SU-DHL-6 (cell line): ENCODE data around the gene STYXL1.

Source experiments
- H2AFZ ChIP-seq: fragments of 200-600 bp; sonication (generic); 2 replicates; pipeline ENCODE4 v1.6.1; 2014; ENCODE audit warnings: low read depth, mild to moderate bottlenecking, moderate library complexity, mixed read lengths, antibody characterized with exemption, low read length; ENCODE audit not compliant: severe bottlenecking
- H3F3A ChIP-seq: fragments of 200-600 bp; shearing (Covaris generic); 2 replicates; pipeline ENCODE4 v1.6.0; 2016; ENCODE audit warnings: antibody characterized with exemption, mild to moderate bottlenecking; ENCODE audit not compliant: insufficient read depth
- H3K27ac ChIP-seq: fragments of 200-600 bp; sonication (generic); 2 replicates; pipeline ENCODE4 v1.5.1; 2016; ENCODE audit warnings: low read depth, mild to moderate bottlenecking, low read length, moderate library complexity, mixed read lengths
- H3K27me3 ChIP-seq: fragments of 200-600 bp; sonication (generic), shearing (Covaris generic); 2 replicates; pipeline ENCODE4 v1.6.0; 2014; ENCODE audit warnings: mild to moderate bottlenecking, low read length
- H3K36me3 ChIP-seq: fragments of 200-600 bp; sonication (generic); 2 replicates; pipeline ENCODE4 v1.6.1; 2014; ENCODE audit warnings: mild to moderate bottlenecking, low read length, mixed read lengths
- H3K4me2 ChIP-seq: fragments of 300-600, 200-600 bp; shearing (Covaris generic), sonication (generic); 2 replicates; pipeline ENCODE4 v1.6.0; 2014; ENCODE audit warnings: low read length, low read depth, mild to moderate bottlenecking; ENCODE audit not compliant: poor library complexity, severe bottlenecking
- H3K4me3 ChIP-seq: fragments of 200-600 bp; sonication (generic); 2 replicates; pipeline ENCODE4 v1.5.1; 2014; ENCODE audit warnings: antibody characterized with exemption, low read length, mild to moderate bottlenecking, mixed read lengths; ENCODE audit not compliant: insufficient read depth, poor library complexity, severe bottlenecking
- H3K79me2 ChIP-seq: fragments of 200-600 bp; sonication (generic); 2 replicates; pipeline ENCODE4 v1.6.1; 2014; ENCODE audit warnings: mild to moderate bottlenecking, low read length, moderate library complexity; ENCODE audit not compliant: insufficient read depth
- H3K9ac ChIP-seq: fragments of 200-600 bp; sonication (generic); 2 replicates; pipeline ENCODE4 v1.7.0; 2014; ENCODE audit warnings: mild to moderate bottlenecking, low read length
- H3K9me2 ChIP-seq: fragments of 200-600 bp; sonication (generic); replicated peaks from 2 replicates; pipeline ENCODE4 v1.6.1; 2014; ENCODE audit warnings: low read length; ENCODE audit not compliant: insufficient read depth
- H3K9me3 ChIP-seq: fragments of 200-600 bp; sonication (generic); 2 replicates; pipeline ENCODE4 v1.6.1; 2014; ENCODE audit warnings: low read length, mixed read lengths; ENCODE audit not compliant: insufficient read depth
- H4K20me1 ChIP-seq: fragments of 200-600 bp; sonication (generic); 2 replicates; pipeline ENCODE4 v1.6.1; 2014; ENCODE audit warnings: low read depth, mild to moderate bottlenecking, antibody characterized with exemption, low read length, moderate library complexity, mixed read lengths
- CTCF ChIP-seq: fragments of 200-600 bp; sonication (generic); IDR thresholded peaks from one replicate; pipeline ENCODE4 v1.5.1; 2017; ENCODE audit warnings: antibody characterized with exemption, mild to moderate bottlenecking, low read length, moderate library complexity; ENCODE audit not compliant: insufficient read depth, poor library complexity, severe bottlenecking
- EZH2phosphoT487 ChIP-seq: fragments of 200-600 bp; sonication (generic), shearing (Covaris generic); conservative IDR thresholded peaks from 2 replicates; pipeline ENCODE4 v1.6.1; 2018; ENCODE audit warnings: mild to moderate bottlenecking, antibody characterized with exemption, low read length, moderate library complexity, mixed read lengths

STYXL1 gene

GRCh38 chr7:75966190-75966961 is 81.4 kb downstream of the STYXL1 start:
- no peak overlapping the region for H3K4me2 ChIP-seq
- no peak overlapping the region for H3K27ac ChIP-seq
- no peaks in the 10 kb centered on the region for H3K36me3 ChIP-seq
- no peaks in the 10 kb centered on the region for H3K9me3 ChIP-seq
- no peaks in the 10 kb centered on the region for H3K9me2 ChIP-seq
- H2AFZ ChIP-seq = no peak overlapping the region
- H4K20me1 ChIP-seq = no peaks in the 10 kb centered on the region
- no peaks in the 10 kb centered on the region for H3K27me3 ChIP-seq
- no peaks in the 10 kb centered on the region for H3K79me2 ChIP-seq
- TF ChIP-seq CTCF (no peak), EZH2phosphoT487 (no peak)
- no peak overlapping the region for H3K4me3 ChIP-seq
- no peak overlapping the region for H3K9ac ChIP-seq
- H3F3A ChIP-seq = no peaks in the 10 kb centered on the region

GRCh38 chr7:75965617-75966016 is 82.2 kb downstream of the STYXL1 start:
- Histone ChIP-seq H3K79me2 (no peaks in the 10 kb centered on the region), H3K9me3 (no peaks in the 10 kb centered on the region), H3K9me2 (no peaks in the 10 kb centered on the region), H3F3A (no peaks in the 10 kb centered on the region), H3K27me3 (no peaks in the 10 kb centered on the region), H3K27ac (no peak overlapping the region), H3K4me2 (no peak overlapping the region), H4K20me1 (no peaks in the 10 kb centered on the region), H3K9ac (no peak overlapping the region), H3K4me3 (no peak overlapping the region), H2AFZ (no peak overlapping the region), H3K36me3 (no peaks in the 10 kb centered on the region)
- TF ChIP-seq CTCF (no peak), EZH2phosphoT487 (no peak)

GRCh38 chr7:75963381-75963995 is 84.3 kb downstream of the STYXL1 start:
- Histone ChIP-seq H3K27ac (no peak overlapping the region), H2AFZ (no peak overlapping the region), H3K4me3 (no peak overlapping the region), H3K9me2 (no peaks in the 10 kb centered on the region), H3K79me2 (no peaks in the 10 kb centered on the region), H4K20me1 (no peaks in the 10 kb centered on the region), H3K36me3 (no peaks in the 10 kb centered on the region), H3K9me3 (no peaks in the 10 kb centered on the region), H3K4me2 (no peak overlapping the region), H3K9ac (no peak overlapping the region), H3K27me3 (no peaks in the 10 kb centered on the region), H3F3A (no peaks in the 10 kb centered on the region)
- TF ChIP-seq EZH2phosphoT487 = no peak
- no peak for TF ChIP-seq CTCF
